GM18868 (cell line): ENCODE measurements around the gene CAND1.

Experiments
- ATAC-seq: cut with Tn5 transposase; IDR thresholded peaks from one replicate; pipeline ENCODE4 v1.9.1; 2021; ENCODE audit warnings: mild to moderate bottlenecking, moderate library complexity; ENCODE audit not compliant: unreplicated experiment

Gene CAND1

GRCh38 chr12:67280088-67280487, 10.9 kb downstream of the CAND1 start:
- ATAC-seq = no peak

- no peak for ATAC-seq
These were observed 11.4 kb downstream of the CAND1 start for GRCh38 chr12:67280572-67280971.

GRCh38 chr12:67284561-67284960, 15.4 kb downstream of the CAND1 start:
- ATAC-seq = no peak

DNA sequence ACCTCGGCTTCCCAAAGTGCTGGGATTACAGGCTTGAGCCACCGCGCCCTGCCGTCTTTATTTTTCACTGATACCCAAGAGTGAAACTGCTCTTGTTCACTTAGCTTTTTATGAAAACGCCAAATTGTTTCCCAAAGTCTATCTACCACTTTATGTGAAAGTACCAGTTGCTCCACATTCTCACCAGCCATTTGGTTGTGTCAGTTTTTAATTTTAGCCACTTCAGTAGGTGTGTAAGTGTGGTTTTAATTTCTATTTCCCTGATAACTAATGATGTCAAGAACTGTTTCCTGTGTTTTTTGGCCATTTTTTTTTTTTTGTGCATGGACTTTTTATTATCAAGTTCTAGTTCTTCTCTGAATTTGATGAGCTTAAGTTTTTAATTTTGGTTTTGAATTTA, 17.1 kb downstream of the CAND1 start:
- no peak for ATAC-seq

DNA sequence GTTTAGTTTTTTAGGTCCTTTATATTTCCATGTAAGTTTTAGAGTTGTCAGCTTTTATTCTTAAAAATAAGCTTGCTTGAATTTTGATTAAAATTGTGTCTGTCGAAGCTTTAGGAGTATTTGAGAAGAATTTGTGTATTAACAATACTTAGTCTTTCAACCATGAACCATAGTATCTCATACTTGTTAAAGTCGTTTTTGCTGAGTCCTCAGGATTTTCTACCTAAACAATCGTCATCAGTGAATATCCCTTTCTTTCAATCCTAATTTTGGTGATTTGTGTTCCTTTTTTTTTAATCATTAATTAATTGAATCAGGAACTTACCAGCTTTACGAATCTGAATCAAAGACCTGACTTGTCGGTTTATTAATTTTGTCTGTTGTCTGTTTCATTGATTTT, 18.2 kb downstream of the CAND1 start:
- no peak for ATAC-seq

DNA sequence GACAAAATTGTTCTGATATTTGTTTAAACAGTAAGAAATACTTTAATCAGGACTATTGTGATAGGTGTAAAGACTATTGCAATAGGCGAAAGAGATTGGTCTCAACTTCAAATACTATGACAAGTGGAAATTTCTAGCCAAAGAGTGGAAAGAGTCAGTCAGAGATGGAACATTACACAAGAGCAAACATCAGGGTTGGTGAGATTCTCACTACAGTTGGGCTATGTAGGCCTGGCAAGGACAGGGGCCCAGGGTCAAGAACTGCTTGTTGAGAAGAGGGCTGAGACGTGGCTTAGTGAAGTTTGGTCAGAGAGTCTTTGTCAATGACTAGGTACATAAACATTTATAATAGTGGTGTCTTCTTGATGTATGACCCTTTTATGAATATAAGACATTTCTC, 19.4 kb downstream of the CAND1 start:
- no peak for ATAC-seq

DNA sequence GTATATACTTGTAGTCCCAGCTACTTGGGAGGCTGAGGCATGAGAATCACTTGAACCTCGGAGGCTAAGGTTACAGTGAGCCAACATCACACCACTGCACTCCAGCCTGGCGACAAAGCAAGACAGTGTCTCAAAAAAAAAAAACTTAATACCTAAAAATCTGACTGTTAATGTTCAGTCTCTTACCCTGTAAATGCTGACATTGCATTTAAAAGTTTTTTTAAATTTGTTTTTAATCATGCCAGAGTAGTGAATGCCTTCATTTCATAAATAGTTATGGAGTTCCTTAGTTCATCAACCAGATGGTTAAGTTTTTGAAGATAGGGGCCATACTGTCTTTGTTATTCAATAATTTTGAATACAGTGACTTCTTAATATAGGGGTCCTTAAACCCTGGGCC, 21.2 kb downstream of the CAND1 start:
- no peak for ATAC-seq

DNA sequence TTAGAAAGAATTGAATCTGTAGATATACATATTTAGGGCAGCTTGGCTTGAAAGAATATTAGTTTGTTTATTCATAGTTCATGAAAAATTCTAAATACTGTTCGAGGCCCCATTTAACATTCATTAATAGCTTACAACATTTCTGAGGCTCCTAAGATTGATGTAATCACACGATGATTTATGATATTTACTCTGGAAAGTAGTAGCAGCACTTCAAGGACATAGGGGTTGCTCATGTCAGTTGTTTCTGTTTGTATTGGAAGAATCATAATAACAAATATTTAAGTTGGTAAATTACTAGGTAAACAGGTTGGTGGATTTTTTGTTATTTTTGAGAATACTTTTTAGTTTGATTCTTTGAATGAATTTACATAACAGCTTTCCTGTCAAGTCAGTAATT, 30.4 kb downstream of the CAND1 start:
- no peak for ATAC-seq

- no peak for ATAC-seq
These were observed 30.8 kb downstream of the CAND1 start for GRCh38 chr12:67299926-67300325.

- ATAC-seq = no peak
These were observed 33.0 kb downstream of the CAND1 start for GRCh38 chr12:67302162-67302561.

GRCh38 chr12:67305544-67305943, 36.4 kb downstream of the CAND1 start:
- ATAC-seq = no peak

DNA sequence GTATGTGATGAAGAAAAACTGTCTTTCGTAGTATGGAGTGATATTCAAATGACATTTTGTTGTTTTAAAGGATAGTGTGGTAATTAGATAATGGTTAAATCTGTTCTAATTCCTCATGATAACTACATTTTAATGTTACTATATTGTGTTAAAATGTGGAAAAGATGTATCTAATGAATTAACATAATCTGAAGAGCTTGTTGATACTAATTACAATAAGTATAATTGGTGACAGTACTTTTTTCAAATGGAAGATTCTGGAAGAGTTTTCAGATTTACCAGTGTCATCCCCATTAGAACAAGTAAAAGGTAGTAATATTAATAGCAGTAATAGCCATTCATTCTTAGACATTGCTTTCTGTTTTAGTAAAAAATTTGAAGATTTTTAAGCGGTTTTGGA, 37.6 kb downstream of the CAND1 start:
- ATAC-seq = no peak

GRCh38 chr12:67315661-67316060, 46.5 kb downstream of the CAND1 start:
- ATAC-seq = no peak

DNA sequence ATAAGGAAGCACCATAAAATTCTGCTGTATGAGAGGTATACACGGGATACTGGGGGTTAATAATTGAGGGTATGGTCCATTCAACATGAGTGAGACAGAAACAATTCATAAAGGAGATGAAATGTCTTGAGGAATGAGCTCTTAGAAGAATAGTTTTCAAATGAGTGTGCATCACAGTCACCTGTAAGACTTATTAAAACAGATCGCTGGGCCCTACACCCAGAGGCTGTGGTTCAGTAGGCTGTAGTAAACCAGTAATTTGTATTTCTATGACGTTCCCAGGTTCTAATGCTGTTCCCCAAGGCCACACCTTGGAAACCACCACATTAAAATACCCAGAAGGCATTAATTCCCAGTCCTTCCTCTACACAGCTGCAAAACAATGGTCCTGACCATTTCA, 49.6 kb downstream of the CAND1 start:
- no peak for ATAC-seq

- ATAC-seq = no peak
These were observed 50.8 kb downstream of the CAND1 start for GRCh38 chr12:67319936-67320335.

DNA sequence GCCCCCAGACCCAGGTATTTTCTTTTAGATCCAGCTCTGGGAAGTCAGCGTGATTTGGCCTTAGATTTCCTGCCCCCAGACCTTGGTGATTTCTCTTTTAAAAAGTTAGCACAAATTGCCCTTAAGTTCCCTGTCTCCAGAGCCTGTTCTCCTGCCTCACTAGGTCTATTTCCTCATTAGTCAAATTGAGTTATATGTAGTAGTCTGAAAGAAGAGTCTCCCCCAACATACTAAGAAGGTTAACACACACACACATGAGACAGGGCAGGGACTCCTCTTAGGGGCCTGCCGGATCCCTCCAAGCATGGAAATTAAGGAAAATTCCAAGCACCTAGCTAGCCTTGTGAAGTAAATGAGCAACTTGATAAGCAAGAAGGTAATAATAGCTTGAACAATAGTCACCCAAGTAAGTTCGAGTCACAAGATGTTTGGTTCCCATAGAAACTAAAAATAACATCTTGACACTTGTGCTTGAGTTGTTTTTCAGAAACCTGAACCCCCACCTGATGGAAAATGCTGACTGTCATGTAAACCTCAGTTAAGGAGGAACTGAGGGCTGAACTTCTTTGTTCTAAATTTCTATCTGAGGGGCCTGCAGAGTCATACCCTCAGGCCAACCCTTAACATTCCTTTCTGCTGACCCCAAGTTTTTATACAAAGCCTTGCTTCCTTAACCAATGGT, 51.6 kb downstream of the CAND1 start:
- ATAC-seq = no peak

GRCh38 chr12:67322580-67322979, 53.4 kb downstream of the CAND1 start:
- ATAC-seq = no peak

DNA sequence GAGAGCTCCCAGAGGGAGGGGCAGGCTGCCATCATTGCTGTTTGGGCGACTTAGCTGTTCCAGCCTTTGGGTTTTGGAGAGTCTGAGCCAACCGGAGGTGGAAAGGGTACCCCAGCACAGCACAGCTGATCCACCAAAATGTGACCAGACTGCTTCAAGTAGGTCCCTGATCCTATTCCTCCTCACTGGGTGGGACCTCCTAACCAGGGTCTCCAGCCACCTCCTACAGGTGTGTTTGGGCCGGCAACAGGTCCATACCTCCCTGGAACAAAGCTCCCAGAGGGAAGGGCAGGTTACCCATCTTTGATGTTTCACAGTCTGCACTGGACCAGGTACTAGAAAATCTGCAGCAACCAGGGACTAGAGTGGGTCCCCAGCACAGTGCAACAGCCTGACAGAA, 53.8 kb downstream of the CAND1 start:
- ATAC-seq = no peak

GRCh38 chr12:67326637-67327036, 57.5 kb downstream of the CAND1 start:
- no peak for ATAC-seq

DNA sequence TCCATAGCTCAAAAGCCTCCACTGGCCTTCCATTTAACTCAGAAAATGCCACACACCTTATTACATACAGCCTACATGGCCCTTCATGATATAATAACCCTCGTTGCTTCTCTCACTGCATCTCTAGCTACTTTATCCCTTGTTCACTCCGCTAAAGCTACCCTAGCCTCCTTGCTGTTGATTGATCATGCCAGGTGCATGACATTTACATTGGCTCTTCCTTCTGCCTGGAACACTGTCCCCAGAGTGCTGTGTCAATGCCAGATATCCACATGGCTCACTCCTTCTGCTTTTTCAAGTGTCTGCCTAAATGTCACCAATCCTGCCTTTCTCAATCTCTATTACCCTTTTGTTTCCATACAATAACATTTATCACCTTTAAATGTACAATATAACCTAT, 58.3 kb downstream of the CAND1 start:
- ATAC-seq = no peak

- ATAC-seq = no peak
These were observed 62.0 kb downstream of the CAND1 start for GRCh38 chr12:67331123-67331522.

DNA sequence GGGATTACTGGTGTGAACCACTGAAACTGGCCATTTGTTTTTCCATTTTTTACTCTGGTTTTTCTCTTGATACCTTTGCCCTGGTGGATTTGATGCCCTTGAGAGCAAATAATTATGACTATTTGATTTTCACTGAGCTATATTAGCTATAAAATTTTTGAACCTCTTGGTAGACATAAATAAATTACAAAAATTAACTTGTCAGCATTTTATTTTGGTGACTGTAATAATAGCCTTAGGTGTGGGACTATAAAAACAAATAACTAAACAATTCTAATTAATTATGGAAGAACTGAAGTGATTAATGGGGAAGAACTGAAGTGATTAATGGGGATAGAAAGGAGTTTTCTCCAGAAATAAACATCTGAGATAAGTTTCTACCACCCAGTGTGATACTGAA, 62.7 kb downstream of the CAND1 start:
- ATAC-seq = no peak

DNA sequence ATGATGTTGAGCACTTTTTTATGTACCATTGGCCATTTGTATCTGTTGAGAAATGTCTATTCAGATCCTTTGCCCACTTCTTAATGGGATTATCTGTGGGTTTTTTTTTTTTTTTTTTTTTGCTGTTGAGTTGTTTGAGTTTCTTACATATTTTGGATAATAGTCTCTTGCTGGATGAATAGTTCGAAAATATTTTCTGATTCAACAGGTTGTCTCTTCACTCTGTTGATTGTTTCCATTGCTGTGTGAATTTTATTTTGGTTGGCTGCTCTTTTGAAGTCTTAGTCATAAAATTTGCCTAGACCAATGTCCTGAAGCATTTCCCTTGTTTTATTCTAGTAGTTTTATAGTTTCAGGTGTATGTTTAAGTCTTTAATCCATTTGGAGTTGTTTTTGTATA, 64.5 kb downstream of the CAND1 start:
- ATAC-seq = no peak
